IMR-90 (cell line): ENCODE results near the gene MRGPRD. TPM values are rescaled to one million over a fixed set of nuclear protein-coding genes. Genes with fewer than 3 reads are reported as not detected.

ENCODE experiments used
- ATAC-seq: fragments of 200-7000 bp; cut with Tn5 transposase; 2 replicates; pipeline ENCODE4 v1.9.1; 2020; ENCODE audit warnings: low read depth, mild to moderate bottlenecking, moderate library complexity
- BruUV-seq: library from RNA; stranded (reverse); fragments of 400-500 nt; replicated peaks from 2 replicates; lab custom pipeline; 2021; lab: Mats Ljungman, UMichigan
- CTCF ChIA-PET: fragments of 300-600 bp; formaldehyde crosslinking; extraction: SDS; loops from one replicate; lab custom pipeline; 2021; ENCODE audit warnings: antibody characterized with exemption; lab: Yijun Ruan, JAX
- POLR2A ChIA-PET: fragments of 300-600 bp; sonication (Branson Sonifier 250); formaldehyde crosslinking; loops from one replicate; lab custom pipeline; 2022; ENCODE audit warnings: antibody characterized with exemption; ENCODE audit not compliant: unreplicated experiment; lab: Charles Lee
- DNase-seq: peaks from one replicate; pipeline ENCODE4 v3.0.0; 2013
- H2AFZ ChIP-seq: replicated peaks from 2 replicates; pipeline ENCODE3; 2013; ENCODE audit warnings: low read length, mild to moderate bottlenecking; ENCODE audit not compliant: poor library complexity
- H2AK5ac ChIP-seq: 2 replicates; pipeline ENCODE4 v1.6.1; 2013; ENCODE audit warnings: low read depth, low read length, inconsistent platforms
- H2AK9ac ChIP-seq: replicated peaks from 2 replicates; pipeline ENCODE3; 2013; ENCODE audit warnings: mild to moderate bottlenecking, low read depth, low read length, moderate library complexity; ENCODE audit not compliant: poor library complexity
- H2BK120ac ChIP-seq: 2 replicates; pipeline ENCODE4 v1.6.1; 2013; ENCODE audit warnings: low read depth, low read length, inconsistent platforms
- H2BK15ac ChIP-seq: 3 replicates; pipeline ENCODE4 v1.6.1; 2013; ENCODE audit warnings: low read depth, low read length, inconsistent platforms
- H2BK20ac ChIP-seq: 2 replicates; pipeline ENCODE4 v1.6.1; 2013; ENCODE audit warnings: low read depth, mild to moderate bottlenecking, inconsistent platforms, low read length, moderate library complexity
- H2BK5ac ChIP-seq: 2 replicates; pipeline ENCODE4 v1.6.1; 2013; ENCODE audit warnings: mild to moderate bottlenecking, low read depth, low read length, inconsistent platforms; ENCODE audit not compliant: poor library complexity, severe bottlenecking
- H3K14ac ChIP-seq: replicated peaks from 2 replicates; pipeline ENCODE4 v1.6.1; 2013; ENCODE audit warnings: low read depth, low read length, inconsistent platforms
- H3K18ac ChIP-seq: 2 replicates; pipeline ENCODE4 v1.6.1; 2013; ENCODE audit warnings: low read depth, low read length, control low read depth
- H3K23ac ChIP-seq: 2 replicates; pipeline ENCODE4 v1.6.1; 2013; ENCODE audit warnings: low read depth, low read length, inconsistent platforms
- H3K27ac ChIP-seq: 2 replicates; pipeline ENCODE4 v1.5.1; 2013; ENCODE audit warnings: mild to moderate bottlenecking, control low read depth, low read length; ENCODE audit not compliant: insufficient read depth
- H3K27me3 ChIP-seq: 2 replicates; pipeline ENCODE4 v1.6.1; 2013; ENCODE audit warnings: low read length; ENCODE audit not compliant: control insufficient read depth, insufficient read depth
- H3K36me3 ChIP-seq: 2 replicates; pipeline ENCODE4 v1.6.1; 2013; ENCODE audit warnings: low read length, mixed read lengths; ENCODE audit not compliant: control insufficient read depth, insufficient read depth
- H3K4ac ChIP-seq: 2 replicates; pipeline ENCODE4 v1.6.1; 2013; ENCODE audit warnings: low read depth, low read length, inconsistent platforms
- H3K4me1 ChIP-seq: 2 replicates; pipeline ENCODE4 v1.6.1; 2013; ENCODE audit warnings: low read length, mixed read lengths; ENCODE audit not compliant: control insufficient read depth, insufficient read depth
- H3K4me2 ChIP-seq: 2 replicates; pipeline ENCODE4 v1.6.1; 2013; ENCODE audit warnings: low read depth, mild to moderate bottlenecking, control low read depth, low read length, moderate library complexity
- H3K4me3 ChIP-seq: 2 replicates; pipeline ENCODE4 v1.5.1; 2013; ENCODE audit warnings: low read depth, mild to moderate bottlenecking, control low read depth, low read length, moderate library complexity; ENCODE audit not compliant: insufficient read depth
- H3K56ac ChIP-seq: 2 replicates; pipeline ENCODE4 v1.6.1; 2013; ENCODE audit warnings: low read length, inconsistent platforms; ENCODE audit not compliant: insufficient read depth; ENCODE audit errors: extremely low read depth
- H3K79me1 ChIP-seq, 2 experiments: 2 replicates each; pipeline ENCODE4 v1.6.1; 2013; ENCODE audit warnings: low read length in 2 of 2, inconsistent platforms in 1 of 2, low read depth in 1 of 2
- H3K9ac ChIP-seq: 2 replicates; pipeline ENCODE4 v1.6.1; 2013; ENCODE audit warnings: low read depth, low read length, control low read depth
- H3K9me1 ChIP-seq: 2 replicates; pipeline ENCODE4 v1.6.1; 2013; ENCODE audit warnings: low read length, inconsistent platforms; ENCODE audit not compliant: insufficient read depth
- H3K9me3 ChIP-seq: 2 replicates; pipeline ENCODE4 v1.6.1; 2013; ENCODE audit warnings: low read length; ENCODE audit not compliant: control insufficient read depth, insufficient read depth
- H4K20me1 ChIP-seq: 2 replicates; pipeline ENCODE4 v1.6.1; 2013; ENCODE audit warnings: low read length, inconsistent platforms; ENCODE audit not compliant: insufficient read depth
- H4K5ac ChIP-seq: 2 replicates; pipeline ENCODE4 v1.6.1; 2013; ENCODE audit warnings: mild to moderate bottlenecking, low read depth, low read length, control low read depth
- H4K8ac ChIP-seq, 2 experiments: 2 replicates each; pipeline ENCODE4 v1.6.1; 2013; ENCODE audit warnings: low read depth in 2 of 2, low read length in 2 of 2, control low read depth in 1 of 2, inconsistent platforms in 1 of 2
- H4K91ac ChIP-seq: 2 replicates; pipeline ENCODE4 v1.6.1; 2013; ENCODE audit warnings: low read depth, low read length, inconsistent platforms; ENCODE audit not compliant: insufficient read depth
- CHD1 ChIP-seq: IDR thresholded peaks from 2 replicates; pipeline ENCODE4 v1.6.1; 2012; ENCODE audit warnings: low read depth, low read length, improper control_type of control experiment
- ELK1 ChIP-seq: fragments of 150-350 bp; IDR thresholded peaks from 2 replicates; pipeline ENCODE4 v1.6.1; 2016; ENCODE audit warnings: low read depth, mild to moderate bottlenecking, low read length, moderate library complexity, borderline replicate concordance
- MAZ ChIP-seq: IDR thresholded peaks from 2 replicates; pipeline ENCODE4 v1.6.1; 2012; ENCODE audit warnings: low read depth, mild to moderate bottlenecking, low read length, improper control_type of control experiment, moderate library complexity, borderline replicate concordance
- MXI1 ChIP-seq: IDR thresholded peaks from 2 replicates; pipeline ENCODE4 v1.6.1; 2012; ENCODE audit warnings: low read depth, mild to moderate bottlenecking, low read length, moderate library complexity, borderline replicate concordance
- RFX5 ChIP-seq: IDR thresholded peaks from 2 replicates; pipeline ENCODE4 v1.8.0; 2012; ENCODE audit warnings: low read depth, mild to moderate bottlenecking, low read length, moderate library complexity
- SMC3 ChIP-seq: fragments of 150-350 bp; IDR thresholded peaks from 2 replicates; pipeline ENCODE4 v1.6.1; 2016; ENCODE audit warnings: low read depth, mild to moderate bottlenecking, antibody characterized with exemption, low read length, moderate library complexity
- WGBS, 2 experiments: methylation state at CpG; one replicate each; pipeline versions ENCODE4 v1.1.5 to v1.1.7; 2013; ENCODE audit warnings: missing lambda C conversion rate in 2 of 2; ENCODE audit not compliant: insufficient read length in 1 of 2; ENCODE audit errors: extremely low coverage in 2 of 2; 5-methylcytosine and 5-hydroxymethylcytosine counted together
- dilution Hi-C: fragments of 300-500 bp; cut with HindIII; formaldehyde crosslinking; loops from one replicate; pipeline ENCODE4 v1.14.3; 2018; ENCODE audit warnings: low sequenced_read_pairs; ENCODE audit not compliant: unreplicated experiment
- in situ Hi-C: fragments of 300-500 bp; cut with MboI; formaldehyde crosslinking; loops from 3 replicates; pipeline ENCODE4 v1.14.3; 2019; ENCODE audit warnings: low sequenced_read_pairs, inconsistent platforms, mixed read lengths
- intact Hi-C: fragments of 100-400 bp; cut with micrococcal nuclease; formaldehyde crosslinking; loops from 2 replicates; pipeline ENCODE4 v1.10.0; 2022
- polyA plus RNA-seq, 3 experiments: library from polyadenylated mRNA; depleted of rRNA; stranded (reverse); fragments of >200 nt; gene quantifications; 2 replicates each; pipeline ENCODE4 v1.2.3, GENCODE V29; 2012; ENCODE audit warnings: low replicate concordance in 1 of 3
- total RNA-seq: library from RNA; depleted of rRNA; stranded (reverse); fragments of >200 nt; gene quantifications from 2 replicates; pipeline ENCODE4 v1.2.3, GENCODE V29; 2012

MRGPRD gene
- total and polyA plus RNA-seq, 2 of the 4 experiments (the other 2 are of a cell fraction), result not detected

- H2AK5ac ChIP-seq, result no peak overlapping the region
- H3K36me3 ChIP-seq, result no peaks in the 10 kb centered on the region
- H3K27ac ChIP-seq, result no peak overlapping the region
- H2BK5ac ChIP-seq, result no peak overlapping the region
- POLR2A ChIA-PET, result no interaction called here
- no peak overlapping the region for H3K23ac ChIP-seq
- H3K14ac ChIP-seq, result no peak overlapping the region
- no peak overlapping the region for H2BK20ac ChIP-seq
- no peak for DNase-seq
- no peak for ATAC-seq
- no peak overlapping the region for H3K4ac ChIP-seq
- H3K4me1 ChIP-seq, result peaks cover 2% of the 10 kb centered on the region; the same call in 1 of the 2 replicates
- no peak overlapping the region for H3K4me2 ChIP-seq
- H2AFZ ChIP-seq, result peak overlapping the region; percentile 72
- CTCF ChIA-PET, result no interaction called here
- H4K8ac ChIP-seq, result no peak overlapping the region
- H3K56ac ChIP-seq, result no peak overlapping the region
- no TSS peak for BruUV-seq
- no peaks in the 10 kb centered on the region for H3K9me1 ChIP-seq
- intact Hi-C loops, result no loop called here
- no peaks in the 10 kb centered on the region for H3K9me3 ChIP-seq
- dilution Hi-C loops, result no loop called here
- no peaks in the 10 kb centered on the region for H3K79me1 ChIP-seq
- H4K20me1 ChIP-seq, result no peaks in the 10 kb centered on the region
- in situ Hi-C loops, result no loop called here
- H2BK120ac ChIP-seq, result no peak overlapping the region
- no peak overlapping the region for H2AK9ac ChIP-seq
- H4K5ac ChIP-seq, result no peak overlapping the region
- no peak overlapping the region for H4K91ac ChIP-seq
- H3K18ac ChIP-seq, result no peak overlapping the region
- no peak overlapping the region for H3K9ac ChIP-seq
- WGBS, 2 experiments, result 40% methylated on average over 1 of the region's 5 CpGs; no CpG with 5 or more reads in 1 of the 2 experiments
- H2BK15ac ChIP-seq, result no peak overlapping the region
- peaks cover 40% of the 10 kb centered on the region for H3K27me3 ChIP-seq
- no peak overlapping the region for H3K4me3 ChIP-seq
- TF ChIP-seq SMC3 (no peak), CHD1 (no peak), ELK1 (no peak), MAZ (no peak), MXI1 (no peak), RFX5 (no peak)
Observed at GRCh38 chr11:68978626-68978930, 2.2 kb downstream of the MRGPRD start.
